ENCODE data around the gene FEZF2.

GRCh38 chr3:62361261-62361660 is 12.1 kb downstream of the FEZF2 start:
- TF ChIP-seq ARNT (IDR thresholded peaks at IDR 0.05) (no peak), TARDBP (IDR thresholded peaks at IDR 0.05) (no peak)

All from HEK293T (cell line).